GM21423 (cell line): ENCODE measurements around the gene APCDD1L.
"Not testable (repeated sequence)": the region's sequence is repeated elsewhere in the genome, so short reads cannot be mapped to it uniquely, and the experiment has no call there.

Experiments used
- ATAC-seq: cut with Tn5 transposase; IDR thresholded peaks from one replicate; pipeline ENCODE4 v1.9.1; 2021; ENCODE audit warnings: mild to moderate bottlenecking, moderate library complexity; ENCODE audit not compliant: unreplicated experiment

Gene APCDD1L

GRCh38 chr20:58420798-58421496 lies 94.3 kb downstream of the APCDD1L start:
- no peak for ATAC-seq

- no peak for ATAC-seq
These were observed 96.0 kb downstream of the APCDD1L start for GRCh38 chr20:58418949-58419748.

GRCh38 chr20:58417438-58417837 lies 97.8 kb downstream of the APCDD1L start:
- no peak for ATAC-seq

GRCh38 chr20:58416835-58417234 lies 98.4 kb downstream of the APCDD1L start:
- no peak for ATAC-seq

GRCh38 chr20:58416057-58416456 lies 99.1 kb downstream of the APCDD1L start:
- no peak for ATAC-seq

GRCh38 chr20:58414786-58415185 lies 100.4 kb downstream of the APCDD1L start:
- ATAC-seq: not testable (repeated sequence)

- ATAC-seq: not testable (repeated sequence)
These were observed 101.0 kb downstream of the APCDD1L start for GRCh38 chr20:58414216-58414615.
